ENCODE data around the gene FAM3C. TPM values are rescaled to one million over a fixed set of nuclear protein-coding genes. Genes with fewer than 3 reads are reported as not detected.

FAM3C gene
- total RNA-seq, 4 donors from 2014 or later, result 27.4 to 48.1 (median 31.8) TPM

- TF ChIP-seq POLR2A (IDR thresholded peaks at IDR 0.05) (no peak), POLR2AphosphoS5 (IDR thresholded peaks at IDR 0.05) (no peak), CTCF (IDR thresholded peaks at IDR 0.05) (no peak), EP300 (IDR thresholded peaks at IDR 0.05) (no peak)
Observed at GRCh38 chr7:121420976-121421375, 24.9 kb upstream of the FAM3C start.

GRCh38 chr7:121419201-121420148, 23.4 kb upstream of the FAM3C start:
- WGBS, 2 donors (ENCODE audit: low coverage in 1 of 2), result 40 to 100% methylated on average over 1 to 2 of the region's 6 CpGs
- no peak overlapping the region for H3K4me3 ChIP-seq
- H3K27ac ChIP-seq, result no peak overlapping the region
- H3K36me3 ChIP-seq, result no peaks in the 10 kb centered on the region
- no peaks in the 10 kb centered on the region for H3K9me3 ChIP-seq
- H3K27me3 ChIP-seq, result no peaks in the 10 kb centered on the region
- ATAC-seq, result no peak
- no peaks in the 10 kb centered on the region for H3K4me1 ChIP-seq
- TF ChIP-seq POLR2AphosphoS5 (IDR thresholded peaks at IDR 0.05) (no peak), POLR2A (IDR thresholded peaks at IDR 0.05) (no peak), EP300 (IDR thresholded peaks at IDR 0.05) (no peak)

More at GRCh38 chr7:121420976-121421375, 24.9 kb upstream of the FAM3C start:
- no peak for ATAC-seq
- WGBS, 2 donors (ENCODE audit: low coverage in 1 of 2), result 55 to 67% methylated on average over 3 of the region's 3 CpGs
- H3K9me3 ChIP-seq, result no peaks in the 10 kb centered on the region
- H3K4me3 ChIP-seq, result no peak overlapping the region
- no peak overlapping the region for H3K27ac ChIP-seq
- H3K27me3 ChIP-seq, result no peaks in the 10 kb centered on the region
- H3K36me3 ChIP-seq, result no peaks in the 10 kb centered on the region
- no peaks in the 10 kb centered on the region for H3K4me1 ChIP-seq

- H3K27me3 ChIP-seq, result peaks cover 6% of the 10 kb centered on the region
- H3K4me3 ChIP-seq, result no peak overlapping the region
- WGBS, 2 donors (ENCODE audit: low coverage in 1 of 2), result 84 to 100% methylated on average over 1 of the region's 1 CpG
- TF ChIP-seq CTCF (IDR thresholded peaks at IDR 0.05) (no peak), EP300 (IDR thresholded peaks at IDR 0.05) (no peak), POLR2AphosphoS5 (IDR thresholded peaks at IDR 0.05) (no peak), POLR2A (IDR thresholded peaks at IDR 0.05) (no peak)
- no peaks in the 10 kb centered on the region for H3K36me3 ChIP-seq
- no peak overlapping the region for H3K27ac ChIP-seq
- ATAC-seq, result no peak
- no peaks in the 10 kb centered on the region for H3K9me3 ChIP-seq
- H3K4me1 ChIP-seq, result no peaks in the 10 kb centered on the region
Observed at GRCh38 chr7:121416533-121416932, 20.4 kb upstream of the FAM3C start.

GRCh38 chr7:121414436-121414835, 18.3 kb upstream of the FAM3C start:
- Histone ChIP-seq H3K9me3 (no peaks in the 10 kb centered on the region), H3K4me3 (no peak overlapping the region), H3K27ac (no peak overlapping the region), H3K27me3 (peaks cover 6% of the 10 kb centered on the region), H3K4me1 (no peaks in the 10 kb centered on the region), H3K36me3 (no peaks in the 10 kb centered on the region)
- 100% methylated on average over 1 of the region's 1 CpG for WGBS, 2 donors (ENCODE audit: low coverage in 1 of 2)
- TF ChIP-seq POLR2AphosphoS5 (IDR thresholded peaks at IDR 0.05) (no peak), EP300 (IDR thresholded peaks at IDR 0.05) (no peak), POLR2A (IDR thresholded peaks at IDR 0.05) (no peak), CTCF (IDR thresholded peaks at IDR 0.05) (no peak)
- no peak for ATAC-seq

GRCh38 chr7:121411597-121411979, 15.5 kb upstream of the FAM3C start:
- no peak for ATAC-seq
- H3K4me3 ChIP-seq, result no peak overlapping the region
- no peaks in the 10 kb centered on the region for H3K4me1 ChIP-seq
- no peaks in the 10 kb centered on the region for H3K9me3 ChIP-seq
- TF ChIP-seq EP300 (IDR thresholded peaks at IDR 0.05) (no peak), CTCF (IDR thresholded peaks at IDR 0.05) (no peak), POLR2AphosphoS5 (IDR thresholded peaks at IDR 0.05) (no peak), POLR2A (IDR thresholded peaks at IDR 0.05) (no peak)
- H3K27ac ChIP-seq, result no peak overlapping the region
- peaks cover 6% of the 10 kb centered on the region for H3K27me3 ChIP-seq
- WGBS, 2 donors (ENCODE audit: low coverage in 1 of 2), result 75 to 83% methylated on average over 2 to 3 of the region's 3 CpGs
- no peaks in the 10 kb centered on the region for H3K36me3 ChIP-seq

All from gastroesophageal sphincter (tissue), 4 donors.